Measurements from ENCODE around the gene KITLG. TPM values are rescaled to one million over a fixed set of nuclear protein-coding genes. Genes with fewer than 3 reads are reported as not detected.
"Not testable (repeated sequence)": the region's sequence is repeated elsewhere in the genome, so short reads cannot be mapped to it uniquely, and the experiment has no call there.

KITLG gene
- total RNA-seq, 1 donor from 2014 or later: 28.3 TPM

- no peak overlapping the region for H3K4me3 Mint-ChIP-seq (ENCODE audit: unreplicated experiment)
- no peak overlapping the region for H3K27ac Mint-ChIP-seq (ENCODE audit: unreplicated experiment)
- TF ChIP-seq, protein P1, sequence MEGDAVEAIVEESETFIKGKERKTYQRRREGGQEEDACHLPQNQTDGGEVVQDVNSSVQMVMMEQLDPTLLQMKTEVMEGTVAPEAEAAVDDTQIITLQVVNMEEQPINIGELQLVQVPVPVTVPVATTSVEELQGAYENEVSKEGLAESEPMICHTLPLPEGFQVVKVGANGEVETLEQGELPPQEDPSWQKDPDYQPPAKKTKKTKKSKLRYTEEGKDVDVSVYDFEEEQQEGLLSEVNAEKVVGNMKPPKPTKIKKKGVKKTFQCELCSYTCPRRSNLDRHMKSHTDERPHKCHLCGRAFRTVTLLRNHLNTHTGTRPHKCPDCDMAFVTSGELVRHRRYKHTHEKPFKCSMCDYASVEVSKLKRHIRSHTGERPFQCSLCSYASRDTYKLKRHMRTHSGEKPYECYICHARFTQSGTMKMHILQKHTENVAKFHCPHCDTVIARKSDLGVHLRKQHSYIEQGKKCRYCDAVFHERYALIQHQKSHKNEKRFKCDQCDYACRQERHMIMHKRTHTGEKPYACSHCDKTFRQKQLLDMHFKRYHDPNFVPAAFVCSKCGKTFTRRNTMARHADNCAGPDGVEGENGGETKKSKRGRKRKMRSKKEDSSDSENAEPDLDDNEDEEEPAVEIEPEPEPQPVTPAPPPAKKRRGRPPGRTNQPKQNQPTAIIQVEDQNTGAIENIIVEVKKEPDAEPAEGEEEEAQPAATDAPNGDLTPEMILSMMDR (IDR thresholded peaks at IDR 0.05; ENCODE audit: unreplicated experiment): no peak
- H3K27me3 Mint-ChIP-seq (ENCODE audit: unreplicated experiment): no peaks in the 10 kb centered on the region
- H3K4me1 Mint-ChIP-seq (ENCODE audit: unreplicated experiment): no peaks in the 10 kb centered on the region
- H3K36me3 Mint-ChIP-seq (ENCODE audit: low read depth, unreplicated experiment): peaks cover 4% of the 10 kb centered on the region
- H3K9me3 Mint-ChIP-seq (ENCODE audit: unreplicated experiment): no peaks in the 10 kb centered on the region
- DNase-seq (ENCODE audit: low spot score): no peak
Measured at GRCh38 chr12:88509347-88509746, 70.9 kb downstream of the KITLG start.

DNA sequence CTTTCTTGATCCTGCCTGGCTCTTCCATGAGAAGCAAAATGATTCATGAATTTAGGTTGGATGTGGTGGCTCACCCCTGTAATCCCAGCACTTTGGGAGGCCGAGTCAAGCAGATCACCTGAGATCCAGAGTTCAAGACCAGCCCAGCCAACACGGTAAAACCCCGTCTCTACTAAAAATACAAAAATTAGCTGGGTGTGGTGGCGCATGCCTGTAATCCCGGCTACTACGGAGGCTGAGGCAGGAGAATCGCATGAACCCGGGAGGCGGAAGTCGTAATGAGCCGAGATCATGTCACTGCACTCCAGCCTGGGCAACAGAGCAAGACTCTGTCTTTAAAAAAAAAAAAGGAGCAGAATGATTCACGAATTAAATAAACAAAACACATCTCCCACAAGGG is 72.4 kb downstream of the KITLG start:
- H3K4me3 Mint-ChIP-seq (ENCODE audit: unreplicated experiment); H3K9me3 Mint-ChIP-seq (ENCODE audit: unreplicated experiment); H3K27ac Mint-ChIP-seq (ENCODE audit: unreplicated experiment); DNase-seq (ENCODE audit: low spot score); H3K4me1 Mint-ChIP-seq (ENCODE audit: unreplicated experiment); H3K27me3 Mint-ChIP-seq (ENCODE audit: unreplicated experiment); H3K36me3 Mint-ChIP-seq (ENCODE audit: low read depth, unreplicated experiment): not testable (repeated sequence)

- Mint-ChIP-seq H3K4me1 (ENCODE audit: unreplicated experiment) (no peaks in the 10 kb centered on the region), H3K4me3 (ENCODE audit: unreplicated experiment) (no peak overlapping the region), H3K9me3 (ENCODE audit: unreplicated experiment) (no peaks in the 10 kb centered on the region), H3K27me3 (ENCODE audit: unreplicated experiment) (no peaks in the 10 kb centered on the region), H3K27ac (ENCODE audit: unreplicated experiment) (no peak overlapping the region), H3K36me3 (ENCODE audit: low read depth, unreplicated experiment) (peaks cover 11% of the 10 kb centered on the region)
- no peak for DNase-seq (ENCODE audit: low spot score)
- TF ChIP-seq, protein P1 (IDR thresholded peaks at IDR 0.05; ENCODE audit: unreplicated experiment): no peak
Measured at GRCh38 chr12:88507270-88507669, 73.0 kb downstream of the KITLG start.

- no peaks in the 10 kb centered on the region for H3K4me1 Mint-ChIP-seq (ENCODE audit: unreplicated experiment)
- no peak overlapping the region for H3K4me3 Mint-ChIP-seq (ENCODE audit: unreplicated experiment)
- DNase-seq (ENCODE audit: low spot score): no peak
- no peaks in the 10 kb centered on the region for H3K9me3 Mint-ChIP-seq (ENCODE audit: unreplicated experiment)
- no peaks in the 10 kb centered on the region for H3K27me3 Mint-ChIP-seq (ENCODE audit: unreplicated experiment)
- TF ChIP-seq, protein P1 (IDR thresholded peaks at IDR 0.05; ENCODE audit: unreplicated experiment): no peak
- peaks cover 11% of the 10 kb centered on the region for H3K36me3 Mint-ChIP-seq (ENCODE audit: low read depth, unreplicated experiment)
- no peak overlapping the region for H3K27ac Mint-ChIP-seq (ENCODE audit: unreplicated experiment)
Measured at GRCh38 chr12:88505696-88506095, 74.6 kb downstream of the KITLG start.

- H3K9me3 Mint-ChIP-seq (ENCODE audit: unreplicated experiment): no peaks in the 10 kb centered on the region
- H3K27ac Mint-ChIP-seq (ENCODE audit: unreplicated experiment): no peak overlapping the region
- H3K27me3 Mint-ChIP-seq (ENCODE audit: unreplicated experiment): no peaks in the 10 kb centered on the region
- no peak for DNase-seq (ENCODE audit: low spot score)
- peaks cover 6% of the 10 kb centered on the region for H3K36me3 Mint-ChIP-seq (ENCODE audit: low read depth, unreplicated experiment)
- TF ChIP-seq, protein P1 (IDR thresholded peaks at IDR 0.05; ENCODE audit: unreplicated experiment): no peak
- H3K4me3 Mint-ChIP-seq (ENCODE audit: unreplicated experiment): no peak overlapping the region
- H3K4me1 Mint-ChIP-seq (ENCODE audit: unreplicated experiment): no peaks in the 10 kb centered on the region
Measured at GRCh38 chr12:88503281-88503703, 77.0 kb downstream of the KITLG start.
